Right kidney (tissue), 1 donor: ENCODE measurements around the gene BLCAP.
A peak's percentile ranks its signal among the peaks of the same experiment; 100 is the strongest.
"Not testable (repeated sequence)": the region's sequence is repeated elsewhere in the genome, so short reads cannot be mapped to it uniquely, and the experiment has no call there.

Experiments used
- DNase-seq: peaks from one replicate; pipeline ENCODE4 v3.0.0-alpha.2; 2016

The BLCAP gene

GRCh38 chr20:37486209-37486608, 41.5 kb downstream of the BLCAP start:
- DNase-seq, result not testable (repeated sequence)

GRCh38 chr20:37484331-37484730, 43.3 kb downstream of the BLCAP start:
- DNase-seq, result no peak

DNA sequence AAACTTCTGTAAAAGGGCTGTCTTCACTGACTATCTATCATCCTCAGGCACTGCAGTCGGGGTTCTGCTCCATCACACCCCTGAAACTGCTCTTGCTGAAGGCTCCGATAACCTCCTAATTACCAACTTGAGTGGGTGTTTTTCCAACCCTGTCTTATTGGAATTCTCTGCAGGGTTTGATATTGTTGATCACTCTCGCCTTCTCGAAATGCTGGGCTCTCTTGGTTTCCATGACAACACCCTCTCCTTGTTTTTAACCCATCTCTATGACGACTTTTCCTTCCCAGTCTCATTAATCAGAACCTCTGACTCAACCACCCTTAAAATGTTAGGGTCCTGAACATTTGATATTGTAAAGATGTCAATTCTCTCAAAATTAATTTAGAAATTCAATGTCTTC, 46.1 kb downstream of the BLCAP start:
- DNase-seq, result no peak

- DNase-seq, result no peak
Measured at GRCh38 chr20:37480919-37481318, 46.8 kb downstream of the BLCAP start.

- no peak for DNase-seq
Measured at GRCh38 chr20:37479925-37480691, 47.6 kb downstream of the BLCAP start.

DNA sequence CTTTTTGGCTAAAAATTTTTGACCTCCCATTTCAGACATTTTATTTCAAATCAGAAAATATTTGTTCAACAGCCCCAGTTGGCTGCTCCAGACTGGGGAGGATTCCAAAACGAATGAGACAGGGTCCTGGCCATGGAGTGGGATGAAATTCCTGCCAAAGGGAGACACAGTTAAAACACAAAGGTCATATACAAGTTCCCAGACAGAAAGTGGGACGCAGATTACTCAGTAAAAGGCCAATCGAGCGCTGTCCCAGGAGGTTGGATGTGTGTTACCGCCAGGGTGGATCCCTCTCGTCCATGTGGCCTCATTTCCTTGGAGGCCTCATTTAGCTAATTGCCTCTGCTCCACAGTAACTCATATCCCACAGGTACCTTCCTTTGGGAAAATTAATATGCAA, 48.4 kb downstream of the BLCAP start:
- no peak for DNase-seq

- DNase-seq, result no peak
Measured at GRCh38 chr20:37477041-37477440, 50.6 kb downstream of the BLCAP start.

DNA sequence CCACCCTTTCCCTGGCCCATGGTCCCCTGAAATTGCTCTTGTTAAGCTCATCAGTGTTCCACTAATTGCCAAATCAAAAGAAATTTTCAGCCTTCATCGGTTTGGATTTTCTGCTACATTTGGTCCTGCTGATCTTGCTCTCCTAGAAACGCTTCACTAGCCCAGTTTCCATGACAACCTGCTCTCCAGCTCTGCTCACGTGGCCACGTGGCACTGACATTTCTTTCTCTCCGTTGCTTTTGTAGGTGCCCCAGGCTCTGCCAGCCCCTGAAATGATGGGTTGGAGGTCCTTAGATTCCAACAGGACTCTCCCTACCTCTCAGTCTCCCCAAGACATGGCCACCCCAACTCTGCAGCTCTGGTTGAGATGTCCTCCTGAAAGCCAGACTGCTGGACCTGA, 52.4 kb downstream of the BLCAP start:
- peak; percentile 20 for DNase-seq

DNA sequence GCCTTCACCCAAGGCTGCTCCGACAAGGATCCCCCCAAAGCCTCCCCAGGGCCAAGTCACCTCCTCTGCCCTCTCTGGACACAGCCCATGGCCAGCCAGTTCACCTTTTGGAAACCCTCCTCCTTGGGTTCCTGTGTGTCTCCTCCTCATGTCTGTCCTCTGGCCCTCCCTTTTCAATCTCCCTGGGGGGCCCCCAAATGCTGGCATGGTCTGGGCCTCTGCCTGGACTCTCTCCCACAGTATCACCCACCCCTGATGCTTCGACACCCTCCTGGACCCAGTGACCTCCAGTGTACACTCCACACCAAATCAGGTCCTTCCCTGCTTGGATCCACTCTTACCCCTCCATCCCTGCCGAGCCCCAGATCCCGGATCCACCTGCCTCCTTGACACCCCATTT, 53.3 kb downstream of the BLCAP start:
- no peak for DNase-seq

DNA sequence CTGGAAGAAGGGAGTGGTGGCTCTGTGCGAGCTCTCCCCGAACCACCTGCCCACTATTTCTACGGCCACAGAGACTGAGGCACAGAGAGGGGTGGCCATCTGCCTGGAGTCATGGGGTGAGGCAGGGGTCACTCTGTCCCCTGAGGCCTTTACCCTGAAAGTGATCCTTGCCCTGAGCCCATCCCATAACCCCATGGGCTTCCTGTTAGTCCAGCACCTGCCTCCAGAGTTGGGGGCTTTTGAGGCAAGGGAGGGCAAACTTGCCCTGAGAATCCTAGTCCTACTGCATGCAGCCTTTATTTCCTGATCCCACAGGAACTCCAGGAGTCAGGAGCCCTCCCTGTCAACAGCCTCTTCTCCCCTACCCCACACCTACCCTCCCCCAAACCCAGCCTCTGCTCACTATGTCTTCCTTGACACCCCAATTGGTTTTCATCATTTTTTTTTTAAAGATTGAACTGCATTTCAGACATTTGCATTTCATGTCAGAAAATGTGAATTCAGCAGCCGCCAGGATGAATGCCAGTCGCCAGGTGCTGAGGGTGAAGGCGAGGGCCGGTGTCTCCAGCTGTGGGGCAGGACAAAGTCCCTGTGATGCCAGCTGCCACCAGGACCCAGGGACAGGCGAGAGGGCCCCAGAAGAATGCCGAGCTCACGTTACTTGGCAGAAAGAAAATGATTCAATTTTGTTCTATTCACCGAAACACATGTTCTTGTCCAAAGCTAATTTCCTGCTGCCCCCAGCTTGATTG, 54.3 kb downstream of the BLCAP start:
- no peak for DNase-seq

GRCh38 chr20:37472435-37472834, 55.2 kb downstream of the BLCAP start:
- not testable (repeated sequence) for DNase-seq

DNA sequence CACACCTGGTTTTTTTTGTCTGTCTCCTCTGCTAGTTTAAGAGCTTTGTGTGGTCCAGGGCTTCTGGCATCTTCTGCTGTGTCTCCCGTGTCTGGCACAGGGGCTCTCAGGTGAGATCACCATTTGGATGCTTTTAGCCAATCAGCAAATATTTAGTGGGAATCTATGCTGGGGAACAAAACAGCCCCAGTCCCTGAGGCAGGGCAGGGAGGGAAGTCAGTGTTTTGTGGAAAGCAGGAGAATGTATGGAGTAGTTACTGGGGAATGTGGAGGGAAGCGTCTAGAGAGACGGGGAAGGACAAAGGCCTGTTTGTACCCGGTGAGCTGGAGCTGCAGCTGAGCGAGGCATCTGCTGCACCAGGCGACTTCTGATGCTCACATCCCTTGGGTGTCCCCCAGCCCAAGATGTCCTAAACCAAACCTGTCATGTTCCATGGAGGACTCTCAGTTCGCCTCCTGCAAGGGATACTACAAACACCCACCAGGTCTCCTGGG, 55.9 kb downstream of the BLCAP start:
- DNase-seq, result no peak

DNA sequence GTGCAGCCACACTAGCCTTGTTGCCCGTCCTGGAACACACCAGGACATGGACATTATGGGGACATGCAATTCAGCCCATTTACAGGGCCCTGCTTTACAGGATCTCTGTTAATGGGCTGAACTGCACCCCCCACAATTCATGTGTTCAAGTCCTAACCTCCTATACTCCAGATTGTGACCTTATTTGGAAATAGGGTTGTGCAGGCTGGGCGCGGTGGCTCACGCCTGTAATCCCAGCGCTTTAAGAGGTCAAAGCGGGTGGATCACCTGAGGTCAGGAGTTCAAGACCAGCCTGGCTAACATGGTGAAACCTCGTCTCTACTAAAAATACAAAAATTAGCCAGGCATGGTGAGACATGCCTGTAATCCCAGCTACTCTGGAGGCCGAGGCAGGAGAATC, 57.5 kb downstream of the BLCAP start:
- not testable (repeated sequence) for DNase-seq

DNA sequence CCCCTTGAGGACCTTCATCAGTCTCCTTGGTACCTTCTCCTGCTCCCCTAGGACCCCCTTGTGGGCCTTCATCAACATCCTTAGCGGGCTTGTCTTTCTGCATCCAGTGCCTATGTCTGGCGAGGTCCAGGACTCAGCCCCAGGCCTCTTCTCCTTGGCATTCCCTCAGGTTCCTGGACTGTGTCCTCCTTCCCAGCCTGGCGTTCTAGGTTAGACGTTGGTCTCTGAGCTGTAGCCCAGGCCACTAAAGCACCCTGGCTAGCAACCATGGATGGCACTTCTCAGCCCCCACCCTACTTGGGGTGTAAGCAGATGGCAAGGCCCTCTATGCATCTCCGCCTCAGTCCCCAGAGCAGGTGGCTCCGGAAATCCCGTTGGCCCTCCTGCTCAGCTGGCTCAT, 58.1 kb downstream of the BLCAP start:
- no peak for DNase-seq

- DNase-seq, result no peak
Measured at GRCh38 chr20:37468886-37469285, 58.8 kb downstream of the BLCAP start.
